Smooth muscle cell of the brain vasculature (primary cell): ENCODE measurements around the gene ELAVL2.

Experiments used
- DNase-seq: peaks from one replicate; pipeline ENCODE4 v3.0.0-alpha.2; 2012; ENCODE audit warnings: low read depth, low spot score

ELAVL2 gene

DNA sequence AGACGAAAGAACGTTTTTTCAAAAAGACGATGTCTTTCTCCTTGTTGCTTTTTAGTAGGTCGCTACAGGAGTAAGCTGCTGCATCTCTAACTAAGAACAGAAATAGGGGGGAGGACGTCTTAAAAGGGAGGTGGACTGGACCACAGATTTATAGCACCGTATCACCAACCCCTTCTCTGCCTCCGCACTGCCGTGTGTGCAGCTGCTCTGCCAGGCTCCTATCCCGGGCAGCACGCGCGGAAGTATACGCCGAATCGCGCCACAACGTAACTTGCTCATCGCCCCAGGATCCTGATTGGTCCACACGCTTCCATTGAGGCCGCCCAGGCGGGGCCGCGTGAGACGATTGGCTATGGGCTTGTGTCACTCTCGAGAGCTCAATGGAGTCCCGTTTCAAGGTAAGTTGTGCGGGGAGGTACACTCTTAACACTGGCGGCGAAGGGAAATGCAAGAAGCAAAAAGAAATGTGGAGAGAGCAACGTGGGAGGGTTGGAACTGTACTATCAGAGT is at the start of gene ELAVL2:
Gene ELAVL2 (minus strand): TSS at position 121 of the 510 bp plus-strand sequence. CDS start 64,006 bp downstream, outside the sequence.
- peak; percentile 26 for DNase-seq

GRCh38 chr9:23858234-23858633 is 32.2 kb upstream of the ELAVL2 start:
- no peak for DNase-seq

DNA sequence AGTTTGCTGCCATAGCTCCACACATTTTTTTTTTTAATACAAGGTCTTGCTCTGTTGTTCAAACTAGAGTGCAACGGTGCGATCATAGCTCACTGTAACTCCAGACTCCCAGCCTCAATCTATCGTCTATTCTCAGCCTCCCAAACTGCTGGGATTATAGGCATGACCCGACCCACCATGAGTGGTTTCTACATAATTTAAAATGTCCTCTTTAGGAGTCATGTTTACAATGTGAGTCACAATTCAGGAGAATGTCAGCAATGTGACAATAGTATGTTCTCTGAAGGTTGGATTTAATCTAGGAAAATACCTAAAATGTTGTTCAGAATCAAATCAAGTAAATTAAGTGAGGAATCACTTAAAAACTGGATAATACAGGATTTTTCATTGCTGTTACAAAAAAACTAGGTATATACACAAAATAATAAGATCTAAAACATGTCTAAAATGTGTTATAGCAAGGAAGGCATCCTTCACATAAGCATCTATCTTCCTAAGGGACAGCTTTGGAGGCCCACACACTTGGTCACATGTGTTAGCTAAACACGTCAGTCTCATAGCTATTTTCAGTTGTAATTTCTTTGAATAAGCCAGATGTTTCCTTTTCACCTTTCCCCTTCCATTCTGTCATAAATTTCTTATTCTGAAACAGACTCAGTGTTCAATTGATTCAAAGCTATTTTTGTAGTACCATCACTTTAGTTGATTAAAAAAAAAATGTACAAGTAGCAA is 30.0 kb upstream of the ELAVL2 start:
- DNase-seq = no peak

- no peak for DNase-seq
Observed at GRCh38 chr9:23850690-23851629, 24.9 kb upstream of the ELAVL2 start.

DNA sequence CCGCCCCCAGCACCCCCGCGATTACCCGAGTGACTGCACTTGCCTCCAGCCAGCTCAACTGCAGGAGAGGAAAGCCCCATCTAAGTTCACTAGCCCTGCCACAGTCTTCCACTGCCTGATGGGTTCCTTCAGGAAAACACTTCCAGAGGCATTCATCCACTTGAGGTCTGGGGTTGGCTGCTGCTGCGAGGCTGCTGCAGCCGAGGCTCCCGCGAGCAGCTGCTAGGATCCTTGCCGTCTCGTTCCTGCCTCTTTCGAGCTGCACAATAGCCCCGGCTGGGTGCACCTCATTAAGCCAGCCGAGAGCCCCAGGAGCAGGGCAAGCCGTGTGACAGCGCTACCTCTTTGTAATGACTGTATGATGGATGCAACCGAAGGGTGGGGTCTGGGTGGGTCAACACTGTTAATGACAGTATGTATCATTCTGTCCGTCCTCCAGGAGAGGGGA is 24.2 kb upstream of the ELAVL2 start:
- DNase-seq = no peak

GRCh38 chr9:23849379-23850035 is 23.5 kb upstream of the ELAVL2 start:
- no peak for DNase-seq

DNA sequence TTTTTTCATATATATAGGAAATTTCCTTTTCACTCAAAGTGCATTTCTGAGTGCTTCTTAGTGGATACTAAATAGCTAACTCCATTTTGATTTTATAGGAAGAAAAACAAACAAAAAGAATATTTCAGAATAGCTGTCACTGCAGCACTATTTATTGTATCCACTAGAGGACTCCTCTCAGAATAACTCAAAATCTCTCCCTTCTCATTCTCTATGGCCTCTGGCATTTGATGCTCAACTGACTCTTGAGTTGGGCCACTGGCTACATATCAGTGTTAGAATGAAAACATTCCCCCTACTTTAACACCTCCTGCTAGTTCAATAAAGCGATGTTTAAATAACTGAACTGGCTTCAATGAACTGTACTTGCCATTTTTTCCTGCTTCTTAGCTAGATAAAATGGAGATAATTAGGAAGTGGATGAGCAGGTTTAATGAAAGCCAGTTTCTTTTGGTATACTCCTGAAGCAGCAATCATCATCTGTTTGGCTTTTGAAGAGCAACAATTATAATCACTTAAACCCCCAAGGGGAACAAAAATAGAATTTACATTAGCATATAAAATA is 16.6 kb upstream of the ELAVL2 start:
- no peak for DNase-seq

DNA sequence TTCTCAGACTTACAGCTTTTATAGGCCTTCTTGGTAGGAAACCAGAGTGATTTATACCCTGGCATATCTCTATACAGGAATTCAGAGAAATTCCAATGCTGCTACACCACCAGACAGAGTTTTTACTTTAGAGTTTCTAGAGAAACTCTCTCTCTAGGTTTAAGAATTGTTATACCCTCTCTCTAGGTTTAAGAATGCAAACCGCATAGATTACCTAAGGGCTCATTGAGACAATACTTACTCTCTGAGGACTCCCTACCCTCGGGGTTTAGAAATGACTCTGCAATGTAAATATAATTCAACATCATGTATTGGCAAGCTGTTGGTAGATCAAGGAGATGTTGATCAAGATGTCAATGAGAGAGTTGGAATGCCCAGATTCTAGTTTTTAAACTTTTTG is 15.3 kb upstream of the ELAVL2 start:
- no peak for DNase-seq

GRCh38 chr9:23837038-23837437 is 11.0 kb upstream of the ELAVL2 start:
- DNase-seq = no peak

DNA sequence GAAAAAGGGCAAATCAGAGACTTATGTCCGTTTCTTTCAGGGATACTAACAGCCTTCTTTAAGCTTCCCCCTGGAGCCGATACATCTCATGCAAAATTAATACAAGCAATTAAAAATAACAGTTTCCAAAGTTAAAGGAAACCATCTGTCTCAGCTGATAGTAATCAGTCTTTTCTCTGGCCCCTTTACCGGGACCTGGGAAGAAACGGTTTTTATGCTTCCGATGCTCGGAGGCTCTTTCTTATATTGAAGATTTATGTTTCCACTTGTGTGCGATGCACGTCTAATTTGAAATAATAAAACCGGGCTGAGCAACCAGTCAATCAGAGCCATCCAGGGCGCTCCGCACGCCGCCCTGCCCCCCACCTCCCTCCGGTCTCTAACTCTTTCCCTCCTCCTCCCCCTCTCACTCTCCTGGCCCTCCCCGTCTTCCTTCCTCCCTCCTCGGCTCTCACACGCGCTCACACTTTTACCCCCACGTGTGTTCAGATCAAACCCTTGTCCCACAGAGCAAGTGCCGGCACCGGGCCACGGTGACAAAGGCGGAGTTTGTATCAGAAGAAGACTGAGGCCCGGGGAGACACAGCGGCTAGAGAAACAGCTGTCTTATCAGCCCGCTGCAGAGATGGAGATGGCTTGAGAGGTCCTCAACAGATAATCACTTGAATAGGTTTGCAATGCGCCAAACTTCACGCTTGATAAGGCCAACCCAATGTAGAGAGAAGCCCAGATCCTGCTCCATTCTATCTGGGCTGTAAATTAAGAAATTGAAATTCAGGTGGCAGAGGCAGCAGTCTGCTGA is 5.1 kb upstream of the ELAVL2 start:
- DNase-seq = no peak

- no peak for DNase-seq
Observed at GRCh38 chr9:23830476-23830805, 4.4 kb upstream of the ELAVL2 start.

- DNase-seq = no peak
Observed at GRCh38 chr9:23829580-23830475, 3.8 kb upstream of the ELAVL2 start.

GRCh38 chr9:23825700-23826099 is 340 bp downstream of the ELAVL2 start:
- no peak for DNase-seq

GRCh38 chr9:23824830-23825591 is 1.0 kb downstream of the ELAVL2 start:
- no peak for DNase-seq

DNA sequence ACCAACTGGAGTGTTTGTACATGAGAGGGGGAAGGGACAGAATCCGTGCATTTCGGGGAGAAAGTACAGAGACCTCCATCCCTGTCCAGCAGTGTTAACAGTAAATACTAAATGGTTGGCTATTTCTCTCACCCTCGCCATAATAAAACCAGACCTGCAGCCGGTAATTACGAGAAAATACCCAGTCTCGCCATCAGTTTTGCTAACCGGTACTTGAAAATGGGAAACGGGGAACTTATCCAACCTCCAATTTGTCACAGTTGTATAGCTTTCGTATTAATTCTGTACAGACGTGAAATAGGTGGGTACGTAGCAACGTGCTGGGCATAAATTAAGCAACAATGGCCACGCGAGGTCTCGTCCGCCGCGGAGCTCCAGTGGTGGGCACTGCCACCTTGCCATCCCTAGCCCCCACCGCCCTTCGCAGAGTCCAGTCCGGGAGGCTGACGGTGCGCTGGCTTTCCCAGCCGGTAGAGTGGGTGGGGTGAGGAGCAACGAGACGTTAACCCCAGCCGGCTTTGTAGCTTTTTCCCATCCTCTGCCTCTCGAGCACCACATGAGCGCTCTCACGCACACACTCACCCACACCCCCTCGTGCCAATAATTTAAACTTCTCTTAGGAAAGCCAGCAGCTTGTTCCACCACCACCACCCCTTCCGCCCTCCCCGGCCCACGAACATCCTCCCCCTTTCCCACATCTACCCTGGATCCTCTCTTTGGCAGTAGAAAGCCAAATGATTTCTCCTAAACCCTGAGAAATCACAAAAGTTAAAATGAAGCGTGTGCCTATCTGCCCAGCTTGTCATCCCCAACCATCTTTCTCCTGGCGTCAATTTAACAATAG is 1.8 kb downstream of the ELAVL2 start:
- DNase-seq = no peak

- DNase-seq = no peak
Observed at GRCh38 chr9:23823269-23823668, 2.8 kb downstream of the ELAVL2 start.

GRCh38 chr9:23822261-23823169 is 3.5 kb downstream of the ELAVL2 start:
- DNase-seq = no peak
